22Rv1 (cell line): ENCODE measurements around the gene PDLIM5.

Experiments used
- ZFX ChIP-seq: fragments of 450-650 bp; IDR thresholded peaks from 2 replicates; pipeline ENCODE4 v1.6.1; 2017; ENCODE audit warnings: antibody characterized with exemption, borderline replicate concordance
- TF ChIP-seq, protein P1 (sequence below): fragments of 450-650 bp; IDR thresholded peaks from 2 replicates; pipeline ENCODE4 v1.5.1; 2017; ENCODE audit warnings: mild to moderate bottlenecking

DNA sequence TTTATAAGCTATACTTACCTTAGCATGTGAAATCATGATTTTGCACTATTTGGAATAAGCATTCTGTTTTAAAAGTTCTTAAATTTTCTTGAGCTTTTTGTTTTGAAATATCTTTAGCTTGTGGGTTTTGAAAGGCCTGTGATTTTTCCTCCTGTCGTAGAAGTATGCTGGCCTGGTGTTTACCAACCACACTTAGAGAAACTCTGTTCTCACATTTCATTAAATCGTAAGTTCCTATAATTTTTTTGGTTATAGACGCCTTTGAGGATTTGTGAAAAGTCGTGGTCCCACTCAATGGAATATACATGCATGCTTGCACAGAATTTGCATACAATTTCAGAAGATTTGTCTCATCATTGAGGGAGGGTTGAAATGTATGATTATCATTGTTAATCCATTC lies 63.6 kb downstream of the PDLIM5 start:
- TF ChIP-seq, protein P1, sequence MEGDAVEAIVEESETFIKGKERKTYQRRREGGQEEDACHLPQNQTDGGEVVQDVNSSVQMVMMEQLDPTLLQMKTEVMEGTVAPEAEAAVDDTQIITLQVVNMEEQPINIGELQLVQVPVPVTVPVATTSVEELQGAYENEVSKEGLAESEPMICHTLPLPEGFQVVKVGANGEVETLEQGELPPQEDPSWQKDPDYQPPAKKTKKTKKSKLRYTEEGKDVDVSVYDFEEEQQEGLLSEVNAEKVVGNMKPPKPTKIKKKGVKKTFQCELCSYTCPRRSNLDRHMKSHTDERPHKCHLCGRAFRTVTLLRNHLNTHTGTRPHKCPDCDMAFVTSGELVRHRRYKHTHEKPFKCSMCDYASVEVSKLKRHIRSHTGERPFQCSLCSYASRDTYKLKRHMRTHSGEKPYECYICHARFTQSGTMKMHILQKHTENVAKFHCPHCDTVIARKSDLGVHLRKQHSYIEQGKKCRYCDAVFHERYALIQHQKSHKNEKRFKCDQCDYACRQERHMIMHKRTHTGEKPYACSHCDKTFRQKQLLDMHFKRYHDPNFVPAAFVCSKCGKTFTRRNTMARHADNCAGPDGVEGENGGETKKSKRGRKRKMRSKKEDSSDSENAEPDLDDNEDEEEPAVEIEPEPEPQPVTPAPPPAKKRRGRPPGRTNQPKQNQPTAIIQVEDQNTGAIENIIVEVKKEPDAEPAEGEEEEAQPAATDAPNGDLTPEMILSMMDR = no peak
- TF ChIP-seq ZFX = no peak
